8988T (cell line): ENCODE results near the gene PCDHGA6.

Experiments
- DNase-seq: peaks from one replicate; pipeline ENCODE4 v3.0.0; 2011

The PCDHGA6 gene

DNA sequence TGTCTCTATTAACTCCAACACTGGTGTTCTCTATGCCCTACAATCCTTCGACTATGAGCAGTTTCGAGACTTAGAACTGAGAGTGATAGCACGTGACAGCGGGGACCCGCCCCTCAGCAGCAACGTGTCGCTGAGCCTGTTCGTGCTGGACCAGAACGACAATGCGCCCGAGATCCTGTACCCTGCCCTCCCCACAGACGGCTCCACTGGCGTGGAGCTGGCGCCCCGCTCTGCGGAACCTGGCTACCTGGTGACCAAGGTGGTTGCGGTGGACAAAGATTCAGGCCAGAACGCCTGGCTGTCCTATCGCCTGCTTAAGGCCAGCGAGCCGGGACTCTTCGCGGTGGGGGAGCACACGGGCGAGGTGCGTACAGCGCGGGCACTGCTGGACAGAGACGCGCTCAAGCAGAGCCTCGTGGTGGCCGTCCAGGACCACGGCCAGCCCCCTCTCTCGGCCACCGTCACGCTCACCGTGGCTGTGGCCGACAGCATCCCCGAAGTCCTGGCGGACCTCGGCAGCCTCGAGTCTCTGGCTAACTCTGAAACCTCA lies 49.1 kb downstream of the PCDHGA6 start:
- DNase-seq, result no peak

DNA sequence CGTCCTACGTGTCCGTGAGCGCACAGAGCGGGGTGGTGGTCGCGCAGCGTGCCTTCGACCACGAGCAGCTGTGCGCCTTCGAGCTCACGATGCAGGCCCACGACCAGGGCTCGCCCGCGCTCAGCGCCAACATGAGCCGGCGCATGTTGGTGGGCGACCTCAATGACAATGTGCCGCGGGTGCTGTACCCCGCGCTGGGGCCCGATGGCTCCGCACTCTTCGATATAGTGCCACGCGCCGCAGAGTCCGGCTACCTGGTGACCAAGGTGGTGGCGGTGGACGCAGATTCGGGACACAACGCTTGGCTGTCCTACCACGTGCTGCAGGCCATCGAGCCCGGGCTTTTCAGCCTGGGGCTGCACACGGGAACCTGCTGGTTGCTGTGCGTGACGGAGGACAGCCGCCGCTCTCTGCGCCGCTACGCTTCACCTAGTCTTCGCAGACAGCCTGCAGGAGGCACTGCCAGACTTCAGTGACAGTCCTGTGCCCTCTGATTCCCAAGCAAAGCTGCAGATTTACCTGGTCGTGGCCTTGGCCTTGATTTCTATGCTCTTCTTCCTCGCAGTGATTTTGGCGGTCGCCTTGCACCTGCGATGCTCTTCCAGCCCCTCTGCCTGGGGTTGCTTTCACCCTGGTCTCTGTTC lies 54.2 kb downstream of the PCDHGA6 start:
- DNase-seq, result no peak
